GM06990 (cell line): ENCODE measurements around the gene DCAF8.

Experiments
- DNase-seq: peaks from one replicate; pipeline ENCODE4 v3.0.0-alpha.2; 2011; ENCODE audit not compliant: insufficient read length; ENCODE audit errors: extremely low read depth
- H3K27me3 ChIP-seq: replicated peaks from 2 replicates; pipeline ENCODE4 v1.6.0; 2011; ENCODE audit warnings: low read length; ENCODE audit not compliant: control insufficient read depth, insufficient read depth
- H3K36me3 ChIP-seq: 2 replicates; pipeline ENCODE4 v1.5.1; 2011; ENCODE audit warnings: low read length; ENCODE audit not compliant: control insufficient read depth, insufficient read depth
- H3K4me3 ChIP-seq: replicated peaks from 2 replicates; pipeline ENCODE4 v1.5.1; 2011; ENCODE audit warnings: low read depth, mild to moderate bottlenecking, control low read depth, low read length
- CTCF ChIP-seq: IDR thresholded peaks from 2 replicates; pipeline ENCODE4 v1.5.1; 2011; ENCODE audit warnings: low read length, control low read depth, mild to moderate bottlenecking, inconsistent platforms; ENCODE audit not compliant: insufficient read depth, poor library complexity, severe bottlenecking

The DCAF8 gene

GRCh38 chr1:160251011-160251410 lies 11.3 kb downstream of the DCAF8 start:
- TF ChIP-seq CTCF, result no peak

GRCh38 chr1:160247053-160247452 lies 15.3 kb downstream of the DCAF8 start:
- no peaks in the 10 kb centered on the region for H3K27me3 ChIP-seq
- H3K4me3 ChIP-seq, result no peak overlapping the region
- no peak for DNase-seq
- H3K36me3 ChIP-seq, result peaks cover 2% of the 10 kb centered on the region
- TF ChIP-seq CTCF, result no peak

More at GRCh38 chr1:160251011-160251410, 11.3 kb downstream of the DCAF8 start:
- H3K36me3 ChIP-seq, result no peaks in the 10 kb centered on the region; the same call in none of the 2 replicates
- DNase-seq, result no peak
- H3K27me3 ChIP-seq, result no peaks in the 10 kb centered on the region
- no peak overlapping the region for H3K4me3 ChIP-seq

- no peaks in the 10 kb centered on the region for H3K27me3 ChIP-seq
- DNase-seq, result no peak
- H3K4me3 ChIP-seq, result no peak overlapping the region
- peaks cover 2% of the 10 kb centered on the region for H3K36me3 ChIP-seq
- TF ChIP-seq CTCF, result no peak
Observed at GRCh38 chr1:160245434-160245833, 16.9 kb downstream of the DCAF8 start.

- no peak overlapping the region for H3K4me3 ChIP-seq
- DNase-seq, result no peak
- H3K36me3 ChIP-seq, result peaks cover 10% of the 10 kb centered on the region
- TF ChIP-seq CTCF, result no peak
- H3K27me3 ChIP-seq, result no peaks in the 10 kb centered on the region
Observed at GRCh38 chr1:160244209-160244608, 18.1 kb downstream of the DCAF8 start.

GRCh38 chr1:160243767-160244166 lies 18.6 kb downstream of the DCAF8 start:
- H3K4me3 ChIP-seq, result no peak overlapping the region
- TF ChIP-seq CTCF, result no peak
- DNase-seq, result no peak
- H3K27me3 ChIP-seq, result no peaks in the 10 kb centered on the region
- H3K36me3 ChIP-seq, result peaks cover 10% of the 10 kb centered on the region

- no peak for TF ChIP-seq CTCF
- Histone ChIP-seq H3K4me3 (no peak overlapping the region), H3K36me3 (peaks cover 13% of the 10 kb centered on the region), H3K27me3 (no peaks in the 10 kb centered on the region)
- DNase-seq, result no peak
Observed at GRCh38 chr1:160239582-160240299, 22.6 kb downstream of the DCAF8 start.
